K562 (cell line): Measurements from ENCODE around the gene IGFBP4. TPM values are rescaled to one million over a fixed set of nuclear protein-coding genes. Genes with fewer than 3 reads are reported as not detected.

Experiments
- ATAC-seq: fragments of 200-7000 bp; cut with Tn5 transposase; 3 replicates; pipeline ENCODE4 v1.9.1; 2020; ENCODE audit warnings: moderate library complexity
- BruUV-seq: library from RNA; stranded (reverse); fragments of 400-500 nt; replicated peaks from 2 replicates; lab custom pipeline; 2021; lab: Mats Ljungman, UMichigan
- CTCF ChIA-PET: fragments of 300-600 bp; formaldehyde crosslinking; extraction: SDS; loops from one replicate; lab custom pipeline; 2021; ENCODE audit warnings: low intra/inter-chr PET ratio; lab: Yijun Ruan, JAX
- POLR2A ChIA-PET: fragments of 300-600, 350-650 bp; sonication (Branson Sonifier 250); formaldehyde crosslinking; extraction: SDS; loops from one replicate; lab custom pipeline; 2021; ENCODE audit warnings: antibody characterized with exemption, inconsistent platforms; lab: Yijun Ruan, JAX
- DNase-seq, 4 experiments: peaks; one replicate each; pipeline versions ENCODE4 v3.0.0 to v3.0.0-alpha.2; 2011 to 2018; ENCODE audit warnings: low spot score in 3 of 4, mixed read lengths in 3 of 4; ENCODE audit errors: extremely low read depth in 1 of 4
- FAIRE-seq: peaks from 2 replicates; lab custom pipeline; 2011; peaks lifted over from hg19 to GRCh38; lab: Jason Lieb, UNC
- H2AFZ ChIP-seq: 2 replicates; pipeline ENCODE4 v1.6.0; 2011; ENCODE audit warnings: low read depth, low read length, control low read depth, inconsistent platforms
- H3K27ac ChIP-seq: fragments of 200-600 bp; 3 replicates; pipeline ENCODE4 v1.8.0; 2011; ENCODE audit warnings: low read depth, mild to moderate bottlenecking, control low read depth, inconsistent platforms, low read length, moderate library complexity, mixed read lengths; ENCODE audit errors: extremely low read depth
- H3K27me3 ChIP-seq, 2 experiments: fragments of 300-600 bp in 1 of 2; 2 replicates in 1 of 2; 3 replicates in 1 of 2; pipeline versions ENCODE4 v1.6.0 to v1.8.0; 2011; ENCODE audit warnings: inconsistent platforms in 2 of 2, low read length in 2 of 2, mild to moderate bottlenecking in 1 of 2, mixed read lengths in 1 of 2, moderate library complexity in 1 of 2; ENCODE audit not compliant: control insufficient read depth in 2 of 2, insufficient read depth in 2 of 2
- H3K36me3 ChIP-seq: fragments of 300-600 bp; 3 replicates; pipeline ENCODE4 v1.8.0; 2011; ENCODE audit warnings: mild to moderate bottlenecking, low read length, inconsistent platforms; ENCODE audit not compliant: control insufficient read depth, insufficient read depth
- H3K4me1 ChIP-seq, 2 experiments: fragments of 200-600 bp in 1 of 2; replicated peaks in 1 of 2; 2 replicates in 1 of 2; 3 replicates in 1 of 2; pipeline versions ENCODE4 v1.5.1 to v1.8.0; 2011; ENCODE audit warnings: inconsistent platforms in 2 of 2, low read length in 2 of 2, mild to moderate bottlenecking in 1 of 2, mixed read lengths in 1 of 2, moderate library complexity in 1 of 2; ENCODE audit not compliant: control insufficient read depth in 2 of 2, insufficient read depth in 2 of 2
- H3K4me2 ChIP-seq: 2 replicates; pipeline ENCODE4 v1.6.1; 2011; ENCODE audit warnings: low read length, control low read depth, inconsistent platforms, mixed read lengths; ENCODE audit not compliant: insufficient read depth
- H3K4me3 ChIP-seq: fragments of 200-600 bp; sonication (generic), shearing (Covaris generic); 2 replicates; pipeline ENCODE4 v1.5.1; 2016; ENCODE audit warnings: control low read depth, inconsistent platforms
- H3K79me2 ChIP-seq: fragments of 200-600 bp; 3 replicates; pipeline ENCODE4 v1.8.0; 2011; ENCODE audit warnings: low read length, inconsistent platforms; ENCODE audit not compliant: control insufficient read depth, insufficient read depth
- H3K9ac ChIP-seq, 2 experiments: 2 replicates each; pipeline versions ENCODE4 v1.6.0 to v1.6.1; 2011; ENCODE audit warnings: low read depth in 2 of 2, low read length in 2 of 2, control low read depth in 1 of 2, inconsistent platforms in 1 of 2, mild to moderate bottlenecking in 1 of 2, mixed read lengths in 1 of 2; ENCODE audit not compliant: insufficient read depth in 1 of 2
- H3K9me1 ChIP-seq: one replicate; pipeline ENCODE4 v1.6.0; 2011; ENCODE audit warnings: inconsistent platforms, mild to moderate bottlenecking, low read length, moderate library complexity; ENCODE audit not compliant: control insufficient read depth, insufficient read depth
- H3K9me3 ChIP-seq: replicated peaks from 2 replicates; pipeline ENCODE4 v1.5.1; 2011; ENCODE audit warnings: low read depth, low read length, inconsistent platforms; ENCODE audit not compliant: control insufficient read depth, insufficient read depth
- H4K20me1 ChIP-seq: replicated peaks from 2 replicates; pipeline ENCODE4 v1.6.1; 2011; ENCODE audit warnings: low read length, inconsistent platforms, mixed read lengths; ENCODE audit not compliant: control insufficient read depth, insufficient read depth
- CBFA2T3 ChIP-seq: fragments of 450-650 bp; IDR thresholded peaks from 2 replicates; pipeline ENCODE4 v1.6.1; 2017
- CREM ChIP-seq: IDR thresholded peaks from 2 replicates; pipeline ENCODE4 v1.6.1; 2014; ENCODE audit warnings: antibody characterized with exemption, low read depth
- DACH1 ChIP-seq: fragments of 450-650 bp; IDR thresholded peaks from 2 replicates; pipeline ENCODE4 v1.6.1; 2018; ENCODE audit not compliant: partially characterized antibody
- ERF ChIP-seq: fragments of 450-650 bp; formaldehyde crosslinking; IDR thresholded peaks from 2 replicates; pipeline ENCODE4 v1.4.0; 2020; ENCODE audit warnings: mild to moderate bottlenecking, mixed read lengths
- FUS ChIP-seq: fragments of 200-400 bp; formaldehyde crosslinking; optimal IDR thresholded peaks from 2 replicates; pipeline ENCODE3; 2017; ENCODE audit warnings: low read depth, low read length
- KLF13 ChIP-seq: fragments of 450-650 bp; IDR thresholded peaks from 2 replicates; pipeline ENCODE4 v1.6.1; 2016; ENCODE audit warnings: missing genetic modification characterization, low read depth, mild to moderate bottlenecking, missing compliant biosample characterization, moderate library complexity, borderline replicate concordance
- MAFK ChIP-seq: IDR thresholded peaks from 2 replicates; pipeline ENCODE4 v1.6.1; 2011; ENCODE audit warnings: low read length, improper control_type of control experiment
- MAZ ChIP-seq, 2 experiments: fragments of 450-650 bp in 1 of 2; sonication (generic) in 1 of 2; formaldehyde crosslinking; IDR thresholded peaks in 1 of 2; conservative IDR thresholded peaks in 1 of 2; 2 replicates each; pipeline versions ENCODE4 v1.4.0 to v1.5.0; 2020; ENCODE audit warnings: mild to moderate bottlenecking in 1 of 2, missing genetic modification reagents in 1 of 2
- MED1 ChIP-seq: sonication (generic); formaldehyde crosslinking; IDR thresholded peaks from 2 replicates; pipeline ENCODE4 v1.8.1; 2023; ENCODE audit warnings: missing genetic modification reagents, borderline replicate concordance
- RAD21 ChIP-seq, 2 experiments: fragments of 250-450 bp in 1 of 2; fragments of 450-650 bp in 1 of 2; sonication (Bioruptor Pico) in 1 of 2; formaldehyde crosslinking in 1 of 2; IDR thresholded peaks in 1 of 2; conservative IDR thresholded peaks in 1 of 2; 2 replicates each; pipeline versions ENCODE4 v1.4.0 to v1.8.0; 2020 to 2022; ENCODE audit warnings: mild to moderate bottlenecking in 2 of 2, moderate library complexity in 1 of 2
- ZNF316 ChIP-seq: fragments of 450-650 bp; IDR thresholded peaks from 2 replicates; pipeline ENCODE4 v1.6.1; 2016
- ZNF436 ChIP-seq: fragments of 250-450, 450-650 bp; sonication (Bioruptor Pico); formaldehyde crosslinking; IDR thresholded peaks from 2 replicates; pipeline ENCODE4 v1.7.0; 2020; ENCODE audit warnings: mild to moderate bottlenecking
- ZNF644 ChIP-seq: fragments of 200-800 bp; sonication (Bioruptor generic); IDR thresholded peaks from 2 replicates; pipeline ENCODE4 v1.6.1; 2016; ENCODE audit warnings: low read depth, missing genetic modification characterization, missing compliant biosample characterization
- WGBS: fragments of 100-300 bp; shearing (Covaris generic); methylation state at CpG from one replicate; pipeline ENCODE4 v1.1.6; 2016; ENCODE audit warnings: low coverage, mixed read lengths; ENCODE audit not compliant: insufficient coverage; ENCODE audit errors: missing lambda C conversion rate; 5-methylcytosine and 5-hydroxymethylcytosine counted together
- in situ Hi-C: fragments of 300-500 bp; cut with MboI; formaldehyde crosslinking; loops from 4 replicates; pipeline ENCODE4 v1.15.0; 2018; ENCODE audit warnings: inconsistent platforms, mixed read lengths
- intact Hi-C: fragments of 100-400 bp; cut with micrococcal nuclease; formaldehyde crosslinking; loops from 2 replicates; pipeline ENCODE4 v1.14.2; 2022
- polyA plus RNA-seq, 8 experiments: library from polyadenylated mRNA; depleted of rRNA in 4 of 8; stranded (reverse) in 5 of 8; unstranded in 3 of 8; fragments of >200 nt; fragmentation: Nextera tagmentation in 2 of 8; fragmentation: Illumina TruSeq in 1 of 8; extraction: Ambion mirVana in 2 of 8; extraction: Trizol in 1 of 8; gene quantifications; 2 replicates each; pipeline versions ENCODE4 v1.2.1 to v1.2.3, GENCODE V29; 2011 to 2014; ENCODE audit warnings: inconsistent platforms in 1 of 8, missing spikeins in 1 of 8
- total RNA-seq, 7 experiments: library from RNA; depleted of rRNA in 6 of 7; stranded (reverse); fragments of >200 nt in 6 of 7; fragmentation: Illumina TruSeq in 2 of 7; extraction: Trizol in 2 of 7; gene quantifications; 2 replicates each; pipeline versions ENCODE4 v1.2.1 to v1.2.3, GENCODE V29; 2011 to 2021; ENCODE audit warnings: low replicate concordance in 1 of 7
- TF ChIP-seq, protein P1 (sequence below): IDR thresholded peaks from 2 replicates; pipeline ENCODE4 v1.6.1; 2011; ENCODE audit warnings: borderline replicate concordance, low read depth, mild to moderate bottlenecking, moderate library complexity, low read length; ENCODE audit not compliant: insufficient read depth, poor library complexity, severe bottlenecking
- TF ChIP-seq, protein P2 (sequence below), 3 experiments: IDR thresholded peaks in 2 of 3; conservative IDR thresholded peaks in 1 of 3; 2 replicates each; pipeline ENCODE4 v1.5.1; 2011 to 2012; ENCODE audit warnings: low read length in 3 of 3, mild to moderate bottlenecking in 3 of 3, control low read depth in 2 of 3, improper control_type of control experiment in 1 of 3, inconsistent platforms in 1 of 3, low read depth in 1 of 3, mixed read lengths in 1 of 3, moderate library complexity in 1 of 3; ENCODE audit not compliant: insufficient read depth in 2 of 3
- TF ChIP-seq, protein P3 (sequence below): sonication (generic); formaldehyde crosslinking; IDR thresholded peaks from 2 replicates; pipeline ENCODE4 v1.8.0; 2022; ENCODE audit warnings: missing genetic modification reagents, mild to moderate bottlenecking, borderline replicate concordance

IGFBP4 gene
- total and polyA plus RNA-seq, 9 of the 15 experiments (the other 6 are each of a cell fraction or from before 2014, with no cell fraction given) = 8.8 to 99.8 (median 18.6) TPM

- peaks cover 13% of the 10 kb centered on the region for H3K79me2 ChIP-seq
- TF ChIP-seq MED1 (no peak), ZNF436 (CRISPR knock-in tag) (no peak), ERF (CRISPR knock-in tag) (no peak), ZNF316 (0 out of 2 replicates have a peak, but pooled peaks have one; percentile 11), KLF13 (no peak), RAD21 (CRISPR knock-in tag; conservative IDR thresholded peaks at IDR 0.05 in 1 of 2, IDR thresholded peaks at IDR 0.05 in 1 of 2) (peak; percentile 40 to 60; a peak in 3 of 4 replicates), CBFA2T3 (no peak), DACH1 (peak; percentile 15), CREM (0 out of 2 replicates have a peak, but pooled peaks have one; percentile 11), MAFK (peak; percentile 33; the same call in 1 of the 2 replicates), FUS (no peak), ZNF644 (no peak), MAZ (CRISPR knock-in tag; conservative IDR thresholded peaks at IDR 0.05 in 1 of 2, IDR thresholded peaks at IDR 0.05 in 1 of 2) (peak in 1 of 2 experiments; percentile 44; a peak in 1 of 4 replicates)
- TF ChIP-seq, protein P1, sequence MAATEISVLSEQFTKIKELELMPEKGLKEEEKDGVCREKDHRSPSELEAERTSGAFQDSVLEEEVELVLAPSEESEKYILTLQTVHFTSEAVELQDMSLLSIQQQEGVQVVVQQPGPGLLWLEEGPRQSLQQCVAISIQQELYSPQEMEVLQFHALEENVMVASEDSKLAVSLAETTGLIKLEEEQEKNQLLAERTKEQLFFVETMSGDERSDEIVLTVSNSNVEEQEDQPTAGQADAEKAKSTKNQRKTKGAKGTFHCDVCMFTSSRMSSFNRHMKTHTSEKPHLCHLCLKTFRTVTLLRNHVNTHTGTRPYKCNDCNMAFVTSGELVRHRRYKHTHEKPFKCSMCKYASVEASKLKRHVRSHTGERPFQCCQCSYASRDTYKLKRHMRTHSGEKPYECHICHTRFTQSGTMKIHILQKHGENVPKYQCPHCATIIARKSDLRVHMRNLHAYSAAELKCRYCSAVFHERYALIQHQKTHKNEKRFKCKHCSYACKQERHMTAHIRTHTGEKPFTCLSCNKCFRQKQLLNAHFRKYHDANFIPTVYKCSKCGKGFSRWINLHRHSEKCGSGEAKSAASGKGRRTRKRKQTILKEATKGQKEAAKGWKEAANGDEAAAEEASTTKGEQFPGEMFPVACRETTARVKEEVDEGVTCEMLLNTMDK = peak; percentile 73
- TF ChIP-seq, protein P2, sequence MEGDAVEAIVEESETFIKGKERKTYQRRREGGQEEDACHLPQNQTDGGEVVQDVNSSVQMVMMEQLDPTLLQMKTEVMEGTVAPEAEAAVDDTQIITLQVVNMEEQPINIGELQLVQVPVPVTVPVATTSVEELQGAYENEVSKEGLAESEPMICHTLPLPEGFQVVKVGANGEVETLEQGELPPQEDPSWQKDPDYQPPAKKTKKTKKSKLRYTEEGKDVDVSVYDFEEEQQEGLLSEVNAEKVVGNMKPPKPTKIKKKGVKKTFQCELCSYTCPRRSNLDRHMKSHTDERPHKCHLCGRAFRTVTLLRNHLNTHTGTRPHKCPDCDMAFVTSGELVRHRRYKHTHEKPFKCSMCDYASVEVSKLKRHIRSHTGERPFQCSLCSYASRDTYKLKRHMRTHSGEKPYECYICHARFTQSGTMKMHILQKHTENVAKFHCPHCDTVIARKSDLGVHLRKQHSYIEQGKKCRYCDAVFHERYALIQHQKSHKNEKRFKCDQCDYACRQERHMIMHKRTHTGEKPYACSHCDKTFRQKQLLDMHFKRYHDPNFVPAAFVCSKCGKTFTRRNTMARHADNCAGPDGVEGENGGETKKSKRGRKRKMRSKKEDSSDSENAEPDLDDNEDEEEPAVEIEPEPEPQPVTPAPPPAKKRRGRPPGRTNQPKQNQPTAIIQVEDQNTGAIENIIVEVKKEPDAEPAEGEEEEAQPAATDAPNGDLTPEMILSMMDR (IDR thresholded peaks at IDR 0.05 in 2 of 3, conservative IDR thresholded peaks at IDR 0.05 in 1 of 3; ENCODE audit: insufficient read depth in 2 of 3, low read depth in 1 of 3, low read length in 3 of 3) = peak; percentile 74 to 81 (median 74)
- TF ChIP-seq, protein P3, sequence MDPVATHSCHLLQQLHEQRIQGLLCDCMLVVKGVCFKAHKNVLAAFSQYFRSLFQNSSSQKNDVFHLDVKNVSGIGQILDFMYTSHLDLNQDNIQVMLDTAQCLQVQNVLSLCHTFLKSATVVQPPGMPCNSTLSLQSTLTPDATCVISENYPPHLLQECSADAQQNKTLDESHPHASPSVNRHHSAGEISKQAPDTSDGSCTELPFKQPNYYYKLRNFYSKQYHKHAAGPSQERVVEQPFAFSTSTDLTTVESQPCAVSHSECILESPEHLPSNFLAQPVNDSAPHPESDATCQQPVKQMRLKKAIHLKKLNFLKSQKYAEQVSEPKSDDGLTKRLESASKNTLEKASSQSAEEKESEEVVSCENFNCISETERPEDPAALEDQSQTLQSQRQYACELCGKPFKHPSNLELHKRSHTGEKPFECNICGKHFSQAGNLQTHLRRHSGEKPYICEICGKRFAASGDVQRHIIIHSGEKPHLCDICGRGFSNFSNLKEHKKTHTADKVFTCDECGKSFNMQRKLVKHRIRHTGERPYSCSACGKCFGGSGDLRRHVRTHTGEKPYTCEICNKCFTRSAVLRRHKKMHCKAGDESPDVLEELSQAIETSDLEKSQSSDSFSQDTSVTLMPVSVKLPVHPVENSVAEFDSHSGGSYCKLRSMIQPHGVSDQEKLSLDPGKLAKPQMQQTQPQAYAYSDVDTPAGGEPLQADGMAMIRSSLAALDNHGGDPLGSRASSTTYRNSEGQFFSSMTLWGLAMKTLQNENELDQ = no peak
These were observed 6.9 kb downstream of the IGFBP4 start for GRCh38 chr17:40450175-40450574.

More at GRCh38 chr17:40450175-40450574, 6.9 kb downstream of the IGFBP4 start:
- Histone ChIP-seq H3K9ac (no peak overlapping the region), H3K9me3 (no peaks in the 10 kb centered on the region), H3K4me3 (no peak overlapping the region), H3K9me1 (no peaks in the 10 kb centered on the region), H3K4me1 (peaks cover 8 to 18% of the 10 kb centered on the region in 2 experiments), H3K4me2 (no peak overlapping the region), H3K27ac (no peak overlapping the region), H3K36me3 (peaks cover 23% of the 10 kb centered on the region; the same call in 2 of the 3 replicates), H4K20me1 (no peaks in the 10 kb centered on the region), H2AFZ (no peak overlapping the region), H3K27me3 (no peaks in the 10 kb centered on the region)
- ATAC-seq = peak; percentile 86
- peak; percentile 80 for FAIRE-seq
- no TSS peak for BruUV-seq
- POLR2A ChIA-PET = interaction anchor here (0.7 to 2.3 kb wide), 4 partner anchors 8 to 254 kb away, joined by 3 to 6 read pairs (median 4); no protein-coding TSS in a partner anchor
- WGBS = 27% methylated on average over 3 of the region's 3 CpGs
- peak; percentile 65 to 80 (median 78) for DNase-seq
- intact Hi-C loops = no loop called here
- in situ Hi-C loops = no loop called here
- CTCF ChIA-PET = interaction anchor here (0.7 to 1.7 kb wide), 3 partner anchors 51 to 110 kb away, joined by 3 to 5 read pairs (median 4); no protein-coding TSS in a partner anchor
